ENCODE results near the gene PPP1R1B. TPM values are rescaled to one million over a fixed set of nuclear protein-coding genes. Genes with fewer than 3 reads are reported as not detected.

PPP1R1B gene
- polyA plus RNA-seq, 1 donor = 20.4 TPM

GRCh38 chr17:39624313-39624712 is 2.4 kb upstream of the PPP1R1B start:
- H3K27me3 ChIP-seq (ENCODE audit: control insufficient read depth, insufficient read depth, low read length) = peaks cover 16% of the 10 kb centered on the region
- WGBS (ENCODE audit: insufficient coverage, low lambda C conversion rate) = 100% methylated on average over 4 of the region's 8 CpGs

GRCh38 chr17:39625198-39625785 is 1.5 kb upstream of the PPP1R1B start:
- no peak overlapping the region for H3K4me3 ChIP-seq (ENCODE audit: low read length)
- no CpG with 5 or more reads among the region's 5 CpGs for WGBS (ENCODE audit: insufficient coverage, low lambda C conversion rate)
- no peak overlapping the region for H3K27ac ChIP-seq (ENCODE audit: low read length)

More at GRCh38 chr17:39624313-39624712, 2.4 kb upstream of the PPP1R1B start:
- Histone ChIP-seq H3K9me3 (ENCODE audit: control insufficient read depth, low read depth, low read length) (no peaks in the 10 kb centered on the region), H3K4me3 (ENCODE audit: low read length) (no peak overlapping the region), H3K4me1 (ENCODE audit: control insufficient read depth, insufficient read depth, low read length) (peaks cover 29% of the 10 kb centered on the region), H3K27ac (ENCODE audit: low read length) (no peak overlapping the region), H3K36me3 (ENCODE audit: control insufficient read depth, insufficient read depth, low read length) (no peaks in the 10 kb centered on the region)
- no peak for DNase-seq

GRCh38 chr17:39627047-39627711 is 427 bp downstream of the PPP1R1B start:
- H3K27ac ChIP-seq (ENCODE audit: low read length) = peak overlapping the region; percentile 74
- H3K27me3 ChIP-seq (ENCODE audit: control insufficient read depth, insufficient read depth, low read length) = peaks cover 16% of the 10 kb centered on the region
- H3K4me1 ChIP-seq (ENCODE audit: control insufficient read depth, insufficient read depth, low read length) = peaks cover 39% of the 10 kb centered on the region
- no peaks in the 10 kb centered on the region for H3K36me3 ChIP-seq (ENCODE audit: control insufficient read depth, insufficient read depth, low read length)
- DNase-seq = no peak
- H3K4me3 ChIP-seq (ENCODE audit: low read length) = peak overlapping the region; percentile 51
- WGBS (ENCODE audit: insufficient coverage, low lambda C conversion rate) = no CpG with 5 or more reads among the region's 72 CpGs
- H3K9me3 ChIP-seq (ENCODE audit: control insufficient read depth, low read depth, low read length) = no peaks in the 10 kb centered on the region

More at GRCh38 chr17:39625198-39625785, 1.5 kb upstream of the PPP1R1B start:
- Histone ChIP-seq H3K9me3 (ENCODE audit: control insufficient read depth, low read depth, low read length) (no peaks in the 10 kb centered on the region), H3K27me3 (ENCODE audit: control insufficient read depth, insufficient read depth, low read length) (peaks cover 16% of the 10 kb centered on the region), H3K4me1 (ENCODE audit: control insufficient read depth, insufficient read depth, low read length) (peaks cover 27% of the 10 kb centered on the region), H3K36me3 (ENCODE audit: control insufficient read depth, insufficient read depth, low read length) (no peaks in the 10 kb centered on the region)
- DNase-seq = no peak

GRCh38 chr17:39627712-39628516 is 1.2 kb downstream of the PPP1R1B start:
- H3K4me1 ChIP-seq (ENCODE audit: control insufficient read depth, insufficient read depth, low read length) = peaks cover 45% of the 10 kb centered on the region
- peak overlapping the region; percentile 74 for H3K27ac ChIP-seq (ENCODE audit: low read length)
- H3K27me3 ChIP-seq (ENCODE audit: control insufficient read depth, insufficient read depth, low read length) = peaks cover 16% of the 10 kb centered on the region
- no peaks in the 10 kb centered on the region for H3K9me3 ChIP-seq (ENCODE audit: control insufficient read depth, low read depth, low read length)
- WGBS (ENCODE audit: insufficient coverage, low lambda C conversion rate) = no CpG with 5 or more reads among the region's 16 CpGs
- peak overlapping the region; percentile 51 for H3K4me3 ChIP-seq (ENCODE audit: low read length)
- peak in 1 of 2 donors; percentile 55 for DNase-seq
- no peaks in the 10 kb centered on the region for H3K36me3 ChIP-seq (ENCODE audit: control insufficient read depth, insufficient read depth, low read length)

GRCh38 chr17:39628655-39629493 is 2.1 kb downstream of the PPP1R1B start:
- peaks cover 54% of the 10 kb centered on the region for H3K4me1 ChIP-seq (ENCODE audit: control insufficient read depth, insufficient read depth, low read length)
- DNase-seq = peak in 1 of 2 donors; percentile 77
- 40% methylated on average over 1 of the region's 10 CpGs for WGBS (ENCODE audit: insufficient coverage, low lambda C conversion rate)
- peak overlapping the region; percentile 74 for H3K27ac ChIP-seq (ENCODE audit: low read length)
- H3K27me3 ChIP-seq (ENCODE audit: control insufficient read depth, insufficient read depth, low read length) = peaks cover 16% of the 10 kb centered on the region
- no peak overlapping the region for H3K4me3 ChIP-seq (ENCODE audit: low read length)
- H3K9me3 ChIP-seq (ENCODE audit: control insufficient read depth, low read depth, low read length) = no peaks in the 10 kb centered on the region
- H3K36me3 ChIP-seq (ENCODE audit: control insufficient read depth, insufficient read depth, low read length) = no peaks in the 10 kb centered on the region

- Histone ChIP-seq H3K36me3 (ENCODE audit: control insufficient read depth, insufficient read depth, low read length) (no peaks in the 10 kb centered on the region), H3K27me3 (ENCODE audit: control insufficient read depth, insufficient read depth, low read length) (peaks cover 16% of the 10 kb centered on the region), H3K27ac (ENCODE audit: low read length) (peak overlapping the region; percentile 74), H3K4me3 (ENCODE audit: low read length) (no peak overlapping the region), H3K4me1 (ENCODE audit: control insufficient read depth, insufficient read depth, low read length) (peaks cover 60% of the 10 kb centered on the region), H3K9me3 (ENCODE audit: control insufficient read depth, low read depth, low read length) (no peaks in the 10 kb centered on the region)
- DNase-seq = no peak
- WGBS (ENCODE audit: insufficient coverage, low lambda C conversion rate) = no CpG with 5 or more reads among the region's 3 CpGs
Observed at GRCh38 chr17:39629494-39629880, 2.7 kb downstream of the PPP1R1B start.

GRCh38 chr17:39629898-39630297 is 3.1 kb downstream of the PPP1R1B start:
- WGBS (ENCODE audit: insufficient coverage, low lambda C conversion rate) = 87% methylated on average over 3 of the region's 12 CpGs
- no peak for DNase-seq
- H3K36me3 ChIP-seq (ENCODE audit: control insufficient read depth, insufficient read depth, low read length) = no peaks in the 10 kb centered on the region
- H3K27me3 ChIP-seq (ENCODE audit: control insufficient read depth, insufficient read depth, low read length) = peaks cover 16% of the 10 kb centered on the region
- H3K27ac ChIP-seq (ENCODE audit: low read length) = no peak overlapping the region
- no peaks in the 10 kb centered on the region for H3K9me3 ChIP-seq (ENCODE audit: control insufficient read depth, low read depth, low read length)
- no peak overlapping the region for H3K4me3 ChIP-seq (ENCODE audit: low read length)
- H3K4me1 ChIP-seq (ENCODE audit: control insufficient read depth, insufficient read depth, low read length) = peaks cover 62% of the 10 kb centered on the region

GRCh38 chr17:39631403-39631802 is 4.7 kb downstream of the PPP1R1B start:
- peak overlapping the region; percentile 75 for H3K27ac ChIP-seq (ENCODE audit: low read length)
- H3K27me3 ChIP-seq (ENCODE audit: control insufficient read depth, insufficient read depth, low read length) = peaks cover 8% of the 10 kb centered on the region
- no peaks in the 10 kb centered on the region for H3K36me3 ChIP-seq (ENCODE audit: control insufficient read depth, insufficient read depth, low read length)
- no CpG with 5 or more reads among the region's 6 CpGs for WGBS (ENCODE audit: insufficient coverage, low lambda C conversion rate)
- peak in 1 of 2 donors; percentile 73 for DNase-seq
- H3K4me3 ChIP-seq (ENCODE audit: low read length) = no peak overlapping the region
- H3K9me3 ChIP-seq (ENCODE audit: control insufficient read depth, low read depth, low read length) = no peaks in the 10 kb centered on the region
- peaks cover 61% of the 10 kb centered on the region for H3K4me1 ChIP-seq (ENCODE audit: control insufficient read depth, insufficient read depth, low read length)

- peak; percentile 74 to 86 for DNase-seq
- Histone ChIP-seq H3K4me3 (ENCODE audit: low read length) (no peak overlapping the region), H3K27ac (ENCODE audit: low read length) (peak overlapping the region; percentile 75)
Observed at GRCh38 chr17:39632153-39632941, 5.6 kb downstream of the PPP1R1B start.

More at GRCh38 chr17:39632153-39632941, 5.6 kb downstream of the PPP1R1B start:
- Histone ChIP-seq H3K27me3 (ENCODE audit: control insufficient read depth, insufficient read depth, low read length) (peaks cover 3% of the 10 kb centered on the region), H3K4me1 (ENCODE audit: control insufficient read depth, insufficient read depth, low read length) (peaks cover 60% of the 10 kb centered on the region), H3K9me3 (ENCODE audit: control insufficient read depth, low read depth, low read length) (no peaks in the 10 kb centered on the region), H3K36me3 (ENCODE audit: control insufficient read depth, insufficient read depth, low read length) (no peaks in the 10 kb centered on the region)
- WGBS (ENCODE audit: insufficient coverage, low lambda C conversion rate) = no CpG with 5 or more reads among the region's 13 CpGs
